GM10266 (cell line): ENCODE data around the gene F11.
"Not testable (repeated sequence)": the region's sequence is repeated elsewhere in the genome, so short reads cannot be mapped to it uniquely, and the experiment has no call there.

ENCODE experiments used
- DNase-seq: peaks from one replicate; pipeline ENCODE4 v3.0.0; 2012; ENCODE audit errors: extremely low spot score
- CTCF ChIP-seq: IDR thresholded peaks from 2 replicates; pipeline ENCODE4 v1.5.1; 2012; ENCODE audit warnings: mild to moderate bottlenecking, low read depth; ENCODE audit not compliant: control insufficient read depth, insufficient read depth; ENCODE audit errors: missing control alignments

F11 gene

DNA sequence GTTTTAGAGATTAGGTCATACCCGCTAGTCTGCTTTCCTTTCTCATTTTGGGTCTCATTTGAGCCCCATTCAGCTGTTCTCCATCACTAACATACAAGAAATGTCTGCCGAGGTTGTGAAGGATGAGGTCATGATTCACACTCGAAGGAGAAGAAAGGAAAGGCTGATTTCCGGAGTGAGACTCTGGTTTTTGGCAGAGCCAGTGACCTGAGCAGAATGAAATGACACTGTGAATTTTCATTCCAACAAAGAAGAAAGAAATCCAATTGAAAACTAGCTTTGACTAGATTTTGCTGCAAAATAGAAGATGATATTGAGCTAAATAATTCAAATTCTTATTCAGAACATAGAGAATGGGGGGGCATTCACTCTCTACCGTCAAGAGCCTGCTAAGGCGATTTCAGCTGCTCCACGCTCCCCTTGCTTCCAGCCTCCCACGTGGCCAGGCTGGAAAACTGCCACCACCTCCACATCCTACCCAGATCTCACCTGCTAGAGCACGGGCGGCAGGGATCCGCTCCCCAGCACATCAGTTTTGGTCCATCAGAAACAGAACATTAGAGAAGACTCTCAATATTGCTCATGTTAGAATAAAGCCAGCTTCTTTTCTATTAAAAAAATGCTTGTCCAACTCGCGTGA lies 39.0 kb downstream of the F11 start:
- no peak for DNase-seq
- no peak for TF ChIP-seq CTCF

GRCh38 chr4:186307497-186307896 lies 41.5 kb downstream of the F11 start:
- no peak for TF ChIP-seq CTCF
- DNase-seq, result no peak

GRCh38 chr4:186307916-186308315 lies 41.9 kb downstream of the F11 start:
- no peak for TF ChIP-seq CTCF
- DNase-seq, result no peak

DNA sequence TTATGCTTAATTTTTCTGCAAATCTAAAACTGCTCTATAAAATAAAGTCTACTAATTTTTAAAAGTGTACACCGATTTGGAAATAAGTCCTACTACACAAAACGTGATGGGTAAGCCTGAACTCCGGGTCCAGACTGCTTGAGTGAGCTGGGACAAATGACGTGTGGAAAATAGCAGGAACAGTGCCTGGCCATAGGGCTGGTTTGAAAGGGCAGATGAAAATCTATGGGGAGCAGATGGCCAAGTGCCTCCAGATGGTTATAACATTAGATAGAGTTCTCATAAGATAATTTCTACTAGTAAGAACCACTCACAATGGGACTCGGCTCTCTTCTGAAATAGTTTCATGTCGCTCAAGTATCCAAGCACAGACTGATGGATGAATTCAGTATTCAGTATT lies 52.5 kb downstream of the F11 start:
- no peak for DNase-seq
- TF ChIP-seq CTCF, result no peak

DNA sequence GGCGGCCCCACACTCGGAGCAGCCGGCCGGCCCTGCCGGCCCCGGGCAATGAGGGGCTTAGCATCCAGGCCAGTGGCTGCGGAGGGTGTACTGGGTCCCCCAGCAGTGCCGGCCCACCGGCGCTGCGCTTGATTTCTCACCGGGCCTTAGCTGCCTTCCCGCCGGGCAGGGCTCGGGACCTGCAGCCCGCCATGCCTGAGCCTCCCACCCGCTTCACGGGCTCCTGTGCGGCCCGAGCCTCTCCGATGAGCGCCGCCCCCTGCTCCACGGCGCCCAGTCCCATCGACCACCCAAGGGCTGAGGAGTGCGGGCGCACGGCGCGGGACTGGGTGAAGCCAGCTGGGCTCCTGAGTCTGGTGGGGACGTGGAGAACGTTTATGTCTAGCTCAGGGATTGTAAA lies 58.7 kb downstream of the F11 start:
- not testable (repeated sequence) for DNase-seq

DNA sequence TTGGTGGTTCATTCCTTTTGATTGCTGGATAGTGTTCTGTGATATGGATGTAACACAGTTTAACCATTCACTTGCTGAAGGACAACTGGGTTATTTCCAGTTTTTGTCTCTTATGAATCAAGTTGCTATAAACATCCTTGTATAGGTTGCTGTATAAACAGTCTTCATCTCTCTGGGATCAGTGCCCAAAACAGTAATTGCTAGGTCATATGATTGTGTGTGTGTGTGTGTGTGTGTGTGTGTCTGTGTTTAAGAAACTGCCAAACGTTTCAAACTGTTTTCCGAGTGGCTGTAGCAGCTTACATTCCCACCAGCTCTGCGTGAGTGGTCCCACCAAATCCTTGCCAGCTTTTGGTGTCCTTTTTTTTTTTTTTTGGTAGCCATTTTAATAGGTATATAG lies 60.4 kb downstream of the F11 start:
- no peak for DNase-seq
- no peak for TF ChIP-seq CTCF

DNA sequence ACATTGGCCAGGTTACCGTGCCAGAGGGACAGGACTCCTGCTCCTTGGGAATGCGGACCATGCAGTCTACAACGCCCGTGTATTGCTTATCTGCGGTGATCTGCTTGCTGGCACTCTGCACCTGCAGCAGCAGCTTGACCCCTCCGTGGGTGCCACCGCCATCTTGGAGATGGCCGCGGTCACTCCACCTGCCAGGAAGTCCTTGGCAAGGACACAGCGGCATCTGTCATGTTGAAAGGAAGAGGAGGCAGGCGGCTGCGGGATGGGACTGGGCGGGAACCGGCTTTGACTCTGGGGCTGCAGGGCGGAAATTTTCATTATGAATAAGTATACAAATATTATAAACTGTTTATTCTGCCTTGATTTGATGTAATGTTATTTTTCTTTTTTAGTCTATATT lies 63.4 kb downstream of the F11 start:
- DNase-seq, result no peak
- TF ChIP-seq CTCF, result no peak

GRCh38 chr4:186330368-186330767 lies 64.4 kb downstream of the F11 start:
- no peak for DNase-seq
- TF ChIP-seq CTCF, result no peak
